Measurements from ENCODE around the gene PARVG.

GRCh38 chr22:44242946-44243724 lies 62.4 kb downstream of the PARVG start:
- TF ChIP-seq CTCF (IDR thresholded peaks at IDR 0.05; ENCODE audit: low read length) (no peak), EZH2 (optimal IDR thresholded peaks at IDR 0.05; ENCODE audit: low read depth, low read length) (no peak)
